HL-60 (cell line): Measurements from ENCODE around the gene PI3.
"Not testable (repeated sequence)": the region's sequence is repeated elsewhere in the genome, so short reads cannot be mapped to it uniquely, and the experiment has no call there.

Source experiments
- GABPA ChIP-seq: IDR thresholded peaks from 2 replicates; pipeline ENCODE4 v1.6.1; 2012; ENCODE audit warnings: low read depth
- POLR2AphosphoS5 ChIP-seq: IDR thresholded peaks from 2 replicates; pipeline ENCODE4 v1.6.1; 2012; ENCODE audit warnings: low read depth
- REST ChIP-seq: IDR thresholded peaks from 2 replicates; pipeline ENCODE4 v1.6.1; 2012; ENCODE audit warnings: low read depth; ENCODE audit not compliant: insufficient replicate concordance
- TF ChIP-seq, protein P1 (sequence below): IDR thresholded peaks from one replicate; pipeline ENCODE4 v1.5.1; 2011; ENCODE audit warnings: low read length, control low read depth, inconsistent platforms; ENCODE audit not compliant: insufficient read depth

DNA sequence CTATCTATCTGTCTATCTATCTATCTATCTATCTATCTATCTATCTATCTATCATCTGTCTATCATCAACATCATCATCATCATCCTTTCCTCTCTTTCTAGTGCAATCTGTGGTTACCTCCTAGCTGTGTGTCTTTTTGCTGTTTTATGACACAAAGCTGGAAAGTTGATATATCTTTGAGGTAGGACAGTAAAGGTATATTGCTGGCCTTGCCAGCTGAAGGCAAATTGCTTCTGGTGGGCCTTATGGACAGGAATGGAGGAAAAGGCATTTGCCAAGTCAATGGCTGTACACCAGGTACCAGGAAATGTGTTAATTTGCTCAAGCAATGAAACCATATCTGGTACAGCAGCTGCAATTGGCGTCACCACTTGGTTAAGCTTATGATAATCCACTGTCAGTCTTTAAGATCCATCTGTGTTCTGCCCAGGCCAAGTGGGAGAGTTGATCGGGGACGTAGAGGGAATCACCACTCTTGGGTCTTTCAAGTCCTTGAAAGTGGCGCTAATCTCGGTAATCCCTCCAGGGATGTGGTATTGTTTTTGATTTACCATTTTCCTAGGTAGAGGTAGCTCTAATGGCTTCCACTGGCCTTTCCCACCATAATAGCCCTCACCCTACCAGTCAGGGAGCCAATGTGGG lies 34.8 kb upstream of the PI3 start:
- TF ChIP-seq, protein P1, sequence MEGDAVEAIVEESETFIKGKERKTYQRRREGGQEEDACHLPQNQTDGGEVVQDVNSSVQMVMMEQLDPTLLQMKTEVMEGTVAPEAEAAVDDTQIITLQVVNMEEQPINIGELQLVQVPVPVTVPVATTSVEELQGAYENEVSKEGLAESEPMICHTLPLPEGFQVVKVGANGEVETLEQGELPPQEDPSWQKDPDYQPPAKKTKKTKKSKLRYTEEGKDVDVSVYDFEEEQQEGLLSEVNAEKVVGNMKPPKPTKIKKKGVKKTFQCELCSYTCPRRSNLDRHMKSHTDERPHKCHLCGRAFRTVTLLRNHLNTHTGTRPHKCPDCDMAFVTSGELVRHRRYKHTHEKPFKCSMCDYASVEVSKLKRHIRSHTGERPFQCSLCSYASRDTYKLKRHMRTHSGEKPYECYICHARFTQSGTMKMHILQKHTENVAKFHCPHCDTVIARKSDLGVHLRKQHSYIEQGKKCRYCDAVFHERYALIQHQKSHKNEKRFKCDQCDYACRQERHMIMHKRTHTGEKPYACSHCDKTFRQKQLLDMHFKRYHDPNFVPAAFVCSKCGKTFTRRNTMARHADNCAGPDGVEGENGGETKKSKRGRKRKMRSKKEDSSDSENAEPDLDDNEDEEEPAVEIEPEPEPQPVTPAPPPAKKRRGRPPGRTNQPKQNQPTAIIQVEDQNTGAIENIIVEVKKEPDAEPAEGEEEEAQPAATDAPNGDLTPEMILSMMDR: not testable (repeated sequence)
- TF ChIP-seq POLR2AphosphoS5, GABPA, REST: not testable (repeated sequence)
